Measurements from ENCODE around the gene KIF5B. TPM values are rescaled to one million over a fixed set of nuclear protein-coding genes. Genes with fewer than 3 reads are reported as not detected.
"Not testable (repeated sequence)": the region's sequence is repeated elsewhere in the genome, so short reads cannot be mapped to it uniquely, and the experiment has no call there.

The KIF5B gene
- total RNA-seq, 1 donor from 2014 or later, result 95.4 TPM

GRCh38 chr10:32073659-32074058, 17.4 kb upstream of the KIF5B start:
- Mint-ChIP-seq H3K9me3 (no peaks in the 10 kb centered on the region), H3K27ac (ENCODE audit: unreplicated experiment) (no peak overlapping the region), H3K4me3 (no peak overlapping the region), H3K27me3 (ENCODE audit: low read depth) (no peaks in the 10 kb centered on the region), H3K36me3 (ENCODE audit: low read depth) (no peaks in the 10 kb centered on the region), H3K4me1 (peaks cover 7% of the 10 kb centered on the region)
- DNase-seq (ENCODE audit: low read depth, low spot score), result no peak
- no peak for TF ChIP-seq CTCF (conservative IDR thresholded peaks at IDR 0.05)

DNA sequence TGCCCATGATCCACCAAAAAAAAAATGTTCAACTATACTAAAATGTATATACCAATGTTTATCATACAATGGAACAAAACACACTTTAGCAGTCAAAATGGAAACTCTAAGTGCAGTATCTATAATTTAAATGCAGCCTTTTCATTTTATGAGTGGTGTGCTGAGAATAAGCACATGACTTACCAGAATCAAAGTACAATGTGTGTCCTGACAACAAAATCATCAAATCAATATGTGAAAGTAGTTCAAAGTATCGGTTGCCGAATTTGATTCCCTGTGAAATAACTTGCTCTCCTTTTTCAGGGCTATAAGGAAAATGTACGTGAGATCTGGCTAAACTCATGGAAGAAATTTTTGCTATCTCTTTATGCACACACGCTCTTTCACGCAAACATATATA, 16.9 kb upstream of the KIF5B start:
- no peak for DNase-seq (ENCODE audit: low read depth, low spot score)
- H3K4me3 Mint-ChIP-seq, result no peak overlapping the region
- H3K4me1 Mint-ChIP-seq, result peaks cover 6% of the 10 kb centered on the region
- TF ChIP-seq CTCF (conservative IDR thresholded peaks at IDR 0.05), result no peak
- no peaks in the 10 kb centered on the region for H3K36me3 Mint-ChIP-seq (ENCODE audit: low read depth)
- H3K27ac Mint-ChIP-seq (ENCODE audit: unreplicated experiment), result no peak overlapping the region
- no peaks in the 10 kb centered on the region for H3K27me3 Mint-ChIP-seq (ENCODE audit: low read depth)
- H3K9me3 Mint-ChIP-seq, result no peaks in the 10 kb centered on the region

- no peak for DNase-seq (ENCODE audit: low read depth, low spot score)
- no peak for TF ChIP-seq CTCF (conservative IDR thresholded peaks at IDR 0.05)
- H3K9me3 Mint-ChIP-seq, result no peaks in the 10 kb centered on the region
- no peaks in the 10 kb centered on the region for H3K4me1 Mint-ChIP-seq
- H3K4me3 Mint-ChIP-seq, result no peak overlapping the region
- H3K27ac Mint-ChIP-seq (ENCODE audit: unreplicated experiment), result no peak overlapping the region
- H3K36me3 Mint-ChIP-seq (ENCODE audit: low read depth), result no peaks in the 10 kb centered on the region
- no peaks in the 10 kb centered on the region for H3K27me3 Mint-ChIP-seq (ENCODE audit: low read depth)
Measured at GRCh38 chr10:32072025-32072800, 16.0 kb upstream of the KIF5B start.

DNA sequence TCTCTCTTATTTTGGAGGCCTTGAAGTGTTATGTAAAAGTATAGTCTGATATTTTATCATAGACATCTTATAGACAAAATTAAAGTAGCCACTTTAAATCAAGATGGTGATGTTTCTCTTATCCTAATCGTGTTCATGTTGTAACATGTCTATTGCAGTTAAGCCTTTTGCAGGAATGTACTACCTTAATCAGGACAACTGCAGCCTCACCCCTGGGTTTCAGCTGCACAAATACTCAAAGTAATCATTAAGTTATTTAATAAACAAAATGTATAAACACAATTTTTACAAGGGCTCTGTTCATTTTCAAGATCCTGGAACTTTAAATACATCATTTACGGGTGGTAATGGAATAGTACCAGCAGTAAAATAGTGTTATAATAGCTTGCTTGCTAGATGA, 14.4 kb upstream of the KIF5B start:
- Mint-ChIP-seq H3K4me3 (no peak overlapping the region), H3K27ac (ENCODE audit: unreplicated experiment) (no peak overlapping the region), H3K9me3 (no peaks in the 10 kb centered on the region), H3K27me3 (ENCODE audit: low read depth) (no peaks in the 10 kb centered on the region), H3K36me3 (ENCODE audit: low read depth) (no peaks in the 10 kb centered on the region), H3K4me1 (no peaks in the 10 kb centered on the region)
- DNase-seq (ENCODE audit: low read depth, low spot score), result no peak
- no peak for TF ChIP-seq CTCF (conservative IDR thresholded peaks at IDR 0.05)

GRCh38 chr10:32068569-32068968, 12.3 kb upstream of the KIF5B start:
- Mint-ChIP-seq H3K27me3 (ENCODE audit: low read depth) (no peaks in the 10 kb centered on the region), H3K27ac (ENCODE audit: unreplicated experiment) (no peak overlapping the region), H3K4me3 (no peak overlapping the region), H3K36me3 (ENCODE audit: low read depth) (no peaks in the 10 kb centered on the region), H3K9me3 (no peaks in the 10 kb centered on the region), H3K4me1 (no peaks in the 10 kb centered on the region)
- DNase-seq (ENCODE audit: low read depth, low spot score), result no peak
- no peak for TF ChIP-seq CTCF (conservative IDR thresholded peaks at IDR 0.05)

DNA sequence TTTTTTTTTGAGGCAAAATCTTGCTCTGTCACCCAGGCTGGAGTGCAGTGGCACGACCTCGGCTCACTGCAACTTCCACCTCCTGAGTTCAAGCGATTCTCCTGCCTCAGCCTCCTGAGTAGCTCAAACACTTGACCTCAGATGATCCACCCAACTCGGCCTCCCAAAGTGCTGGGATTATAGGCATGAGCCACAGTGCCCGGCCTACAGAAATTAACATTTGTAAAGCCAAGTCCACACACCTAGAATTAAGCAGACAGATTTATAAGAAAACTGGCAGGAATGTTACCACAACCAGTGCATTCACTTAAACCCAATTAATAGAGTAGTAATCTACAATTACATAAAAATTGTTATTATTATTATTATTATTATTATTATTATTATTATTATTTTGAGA, 11.7 kb upstream of the KIF5B start:
- not testable (repeated sequence) for H3K9me3 Mint-ChIP-seq; H3K27me3 Mint-ChIP-seq (ENCODE audit: low read depth); H3K27ac Mint-ChIP-seq (ENCODE audit: unreplicated experiment); H3K4me1 Mint-ChIP-seq; H3K4me3 Mint-ChIP-seq; DNase-seq (ENCODE audit: low read depth, low spot score); H3K36me3 Mint-ChIP-seq (ENCODE audit: low read depth)

Data from neural crest cell (in vitro differentiated cells).